GM19324 (cell line): ENCODE data around the gene ZNF740.
"Not testable (repeated sequence)": the region's sequence is repeated elsewhere in the genome, so short reads cannot be mapped to it uniquely, and the experiment has no call there.

Source experiments
- ATAC-seq: cut with Tn5 transposase; IDR thresholded peaks from one replicate; pipeline ENCODE4 v1.9.1; 2021; ENCODE audit warnings: mild to moderate bottlenecking, moderate library complexity; ENCODE audit not compliant: unreplicated experiment, low FRiP score

The ZNF740 gene

GRCh38 chr12:53172352-53172751, 8.2 kb upstream of the ZNF740 start:
- no peak for ATAC-seq

DNA sequence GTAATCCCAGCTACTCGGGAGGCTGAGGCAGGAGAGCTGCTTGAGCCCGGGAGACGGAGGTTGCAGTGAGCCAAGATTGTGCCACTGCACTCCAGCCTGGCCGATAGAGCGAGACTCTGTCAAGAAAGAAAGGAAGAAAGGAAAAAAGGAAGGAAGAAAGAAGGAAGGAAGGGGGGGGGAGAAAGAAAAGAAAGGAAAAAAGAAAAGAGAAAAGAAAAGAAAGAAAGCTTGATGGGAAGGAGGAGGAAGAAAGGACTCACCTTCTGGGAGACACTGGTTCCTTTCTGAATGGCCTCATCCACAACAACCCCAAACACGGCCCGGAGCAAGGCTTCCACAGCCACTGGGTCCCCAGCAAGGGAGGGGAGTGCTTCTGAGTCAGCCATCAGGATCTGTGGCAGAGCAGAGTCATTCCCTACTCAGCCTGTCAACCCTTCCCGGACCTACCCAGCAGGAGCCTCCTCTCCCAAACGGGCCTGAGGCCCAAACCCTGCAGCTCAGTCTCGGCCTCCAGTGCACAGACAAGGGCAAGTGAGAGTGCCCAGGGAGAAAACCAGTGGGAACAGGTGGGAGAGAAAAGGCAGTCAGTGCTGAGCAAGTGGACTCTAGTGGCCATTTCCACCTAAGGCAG, 7.3 kb upstream of the ZNF740 start:
- no peak for ATAC-seq

- no peak for ATAC-seq
These were observed 5.5 kb upstream of the ZNF740 start for GRCh38 chr12:53174881-53175491.

DNA sequence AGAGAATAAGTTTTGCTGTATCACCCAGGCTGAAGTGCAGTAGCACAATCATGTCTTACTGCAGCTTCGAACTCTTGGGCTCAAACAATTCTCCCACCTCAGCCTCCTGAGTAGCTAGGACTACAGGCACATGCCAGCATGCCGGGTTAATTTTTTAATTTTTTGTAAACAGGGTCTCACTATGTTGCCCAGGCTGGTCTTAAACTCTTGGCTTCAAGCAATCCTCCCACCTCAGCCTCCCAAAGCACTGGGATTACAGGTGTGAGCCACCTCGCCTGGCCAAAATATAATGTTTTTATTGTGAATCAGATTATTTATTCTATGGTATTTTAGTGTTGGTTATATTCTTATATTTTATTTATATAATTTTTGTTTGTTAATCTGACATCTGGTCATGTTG, 3.8 kb upstream of the ZNF740 start:
- no peak for ATAC-seq

DNA sequence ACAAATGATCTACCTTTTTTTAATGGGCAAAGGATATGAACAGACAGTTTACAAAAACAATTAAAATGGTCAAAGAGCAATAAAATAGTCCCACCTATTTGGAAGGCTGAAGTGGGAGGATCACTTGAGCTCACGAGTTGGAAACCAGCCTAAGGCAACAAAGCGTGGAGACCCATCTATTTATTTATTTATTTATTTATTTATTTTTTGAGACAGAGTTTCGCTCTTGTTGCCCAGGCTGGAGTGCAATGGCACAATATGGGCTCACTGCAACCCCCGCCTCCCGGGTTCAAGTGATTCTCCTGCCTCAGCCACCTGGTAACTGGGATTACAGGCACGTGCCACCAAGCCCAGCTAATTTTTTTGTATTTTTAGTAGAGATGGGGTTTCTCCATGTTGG, 3.1 kb upstream of the ZNF740 start:
- ATAC-seq, result not testable (repeated sequence)

- not testable (repeated sequence) for ATAC-seq
These were observed 1.7 kb upstream of the ZNF740 start for GRCh38 chr12:53178803-53179202.

DNA sequence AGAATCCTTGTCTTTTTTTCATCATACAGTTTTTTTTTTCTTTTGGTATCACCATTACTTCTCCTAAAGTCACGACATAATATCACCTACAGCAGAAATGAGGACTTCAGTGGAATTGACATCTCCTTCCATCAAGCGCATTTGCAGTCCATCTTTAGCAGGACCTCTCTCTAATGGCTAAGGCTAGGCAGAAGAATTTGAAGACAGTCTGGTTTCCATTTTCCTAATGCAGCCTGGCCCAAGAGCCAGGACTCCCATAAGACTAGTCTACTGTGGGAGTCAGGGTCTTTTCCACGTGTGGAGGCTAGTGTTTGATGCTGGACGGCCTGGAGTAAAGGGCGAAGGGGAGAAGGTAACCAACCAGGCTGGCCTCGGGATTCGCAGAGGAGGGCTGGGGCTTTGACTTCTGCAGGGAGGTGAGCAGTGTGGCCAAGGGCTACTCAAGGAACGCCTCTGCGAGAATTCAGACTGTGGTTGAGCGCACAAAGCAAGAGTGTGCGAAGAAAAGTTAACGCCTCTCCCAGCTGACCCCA, 769 bp upstream of the ZNF740 start:
- ATAC-seq, result peak; percentile 1

- peak; percentile 42 for ATAC-seq
These were observed 566 bp downstream of the ZNF740 start for GRCh38 chr12:53180931-53181645.

DNA sequence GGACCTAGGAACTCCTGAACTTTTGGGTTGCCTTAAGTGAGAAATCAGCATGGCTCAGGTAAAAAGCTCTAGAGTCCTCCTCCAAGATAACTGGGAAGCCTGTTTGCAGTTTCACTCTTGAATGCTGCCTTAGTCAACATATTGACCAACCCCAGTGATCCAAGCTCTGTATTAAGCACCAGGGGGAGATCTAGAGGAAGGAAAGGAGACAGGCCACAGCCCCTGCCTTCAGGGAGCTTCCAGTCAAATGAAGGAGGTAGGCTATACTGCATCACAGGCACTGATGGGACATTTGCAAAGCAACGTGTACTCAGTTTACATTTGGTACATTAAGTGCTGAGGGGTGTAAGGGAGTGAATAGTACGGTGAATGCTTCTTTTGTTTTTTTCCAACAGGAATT, 1.4 kb downstream of the ZNF740 start:
- ATAC-seq, result no peak

DNA sequence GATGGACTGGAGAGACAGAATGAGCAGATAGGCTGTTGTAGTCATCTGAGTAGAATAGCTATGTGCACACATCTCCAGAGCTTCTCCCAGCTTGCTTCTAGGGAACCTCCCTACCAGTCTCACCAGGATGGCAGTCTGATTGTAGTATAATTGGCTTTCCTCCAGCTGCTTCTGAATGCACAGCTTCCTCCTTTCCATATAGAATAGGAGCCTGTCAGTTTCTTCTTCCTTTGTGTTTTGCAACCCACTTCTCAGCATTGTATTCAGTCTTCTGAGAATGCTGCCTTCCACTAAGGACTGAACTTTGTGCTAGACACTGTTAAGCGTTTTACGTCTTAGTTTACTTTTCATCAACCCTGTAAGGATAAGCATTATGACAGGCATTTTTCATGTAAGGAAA, 2.4 kb downstream of the ZNF740 start:
- no peak for ATAC-seq

- no peak for ATAC-seq
These were observed 4.3 kb downstream of the ZNF740 start for GRCh38 chr12:53184828-53185227.

GRCh38 chr12:53185582-53186153, 5.1 kb downstream of the ZNF740 start:
- no peak for ATAC-seq

GRCh38 chr12:53186745-53187144, 6.2 kb downstream of the ZNF740 start:
- no peak for ATAC-seq

GRCh38 chr12:53187145-53187899, 6.8 kb downstream of the ZNF740 start:
- ATAC-seq, result no peak

DNA sequence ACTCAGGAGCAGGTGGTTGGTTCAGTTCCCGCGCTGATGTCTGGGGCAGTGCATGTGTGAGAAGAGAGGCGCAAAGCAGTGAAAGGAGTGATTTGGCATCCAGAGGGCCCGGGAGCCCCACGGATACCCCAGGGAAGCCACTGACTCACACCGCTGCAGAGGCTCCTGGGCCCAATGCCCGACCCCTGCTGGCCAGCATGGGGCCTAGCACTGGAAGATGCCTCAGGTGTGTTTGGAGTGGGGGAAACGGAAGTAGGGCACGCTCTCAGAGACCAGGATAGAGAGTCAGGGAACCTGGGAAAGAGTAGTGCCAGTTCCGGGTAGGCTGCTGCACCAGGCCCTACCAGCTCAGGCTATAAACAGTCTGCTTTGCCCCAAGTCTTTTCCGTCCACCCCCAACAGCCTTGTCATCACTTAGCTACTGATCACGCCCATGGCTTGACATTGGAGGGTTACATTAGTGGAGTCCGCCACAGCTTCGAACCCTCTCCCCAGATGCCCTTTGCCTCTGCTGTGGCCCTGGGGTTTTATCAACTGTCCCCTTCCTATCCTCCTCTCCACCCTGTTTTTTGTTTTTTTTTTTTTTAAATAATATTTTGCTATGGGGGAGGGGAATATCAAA, 9.7 kb downstream of the ZNF740 start:
- no peak for ATAC-seq

DNA sequence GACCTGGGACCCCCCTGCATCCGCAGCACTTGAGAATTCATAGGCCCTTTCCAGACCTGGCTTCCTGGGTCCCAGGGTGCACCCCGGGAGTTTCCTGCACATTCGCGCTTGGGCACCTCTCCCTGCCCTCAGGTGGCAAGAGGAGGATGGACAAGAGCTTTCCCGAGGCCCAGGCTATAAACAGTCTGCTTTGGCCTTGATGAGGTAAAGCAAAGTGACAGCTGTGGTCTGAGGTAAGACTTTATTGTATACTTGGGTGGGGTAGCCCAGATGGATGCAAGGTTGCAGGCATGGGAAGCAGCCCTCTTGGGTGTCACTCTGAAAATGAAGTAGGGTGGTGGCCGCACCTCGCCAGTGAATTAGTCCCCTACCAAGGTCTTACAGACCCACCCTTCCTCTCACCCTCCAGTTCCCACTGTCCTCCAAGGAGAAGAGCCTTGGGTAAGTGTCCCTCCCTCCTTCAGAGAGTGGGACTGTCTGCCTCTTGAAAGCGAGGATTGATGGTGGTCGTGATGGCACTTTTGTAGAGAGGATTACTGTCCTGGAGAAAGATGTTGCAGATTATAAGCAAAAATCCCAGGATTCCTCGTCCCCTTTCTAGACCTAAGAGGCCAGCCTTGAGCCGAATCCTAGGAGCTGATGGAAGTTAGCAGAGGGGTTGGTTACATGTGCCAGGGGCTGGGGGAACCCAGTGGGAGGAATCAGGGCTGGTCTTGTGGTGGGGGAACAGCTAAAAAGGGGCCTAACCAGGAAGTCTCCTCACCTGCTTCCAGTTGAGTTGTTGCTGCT, 10.8 kb downstream of the ZNF740 start:
- no peak for ATAC-seq

DNA sequence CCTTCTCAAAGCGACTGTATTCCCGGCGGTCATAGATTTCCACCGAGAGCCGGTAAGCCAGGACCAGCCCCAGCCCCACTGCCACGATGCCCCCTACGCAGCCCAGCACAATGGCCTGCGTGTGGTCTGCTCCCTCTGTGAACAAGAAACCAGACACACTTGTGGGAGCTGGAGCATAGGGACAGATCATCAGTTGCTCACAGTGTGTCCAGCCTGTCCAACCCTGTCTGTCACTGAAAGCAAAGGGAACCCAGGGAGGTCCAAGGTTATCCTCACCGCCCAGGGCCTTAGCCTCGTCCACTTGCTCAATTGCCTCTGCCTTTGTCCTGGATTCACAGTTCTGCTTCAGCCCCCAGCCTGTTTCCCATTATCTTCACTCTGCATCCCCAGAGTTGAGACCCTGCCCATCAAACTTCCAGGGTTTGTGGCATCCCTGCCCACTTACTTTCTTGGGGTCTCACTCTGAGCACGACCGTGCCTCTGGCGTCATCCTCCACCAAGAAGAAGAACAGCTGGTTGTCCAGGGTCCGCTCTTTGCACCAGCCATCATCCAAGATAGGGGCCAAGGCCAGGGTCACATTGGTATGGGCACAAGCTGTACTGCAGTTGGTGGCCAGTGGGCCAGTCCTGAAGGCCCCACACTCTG, 11.5 kb downstream of the ZNF740 start:
- no peak for ATAC-seq

- no peak for ATAC-seq
These were observed 12.1 kb downstream of the ZNF740 start for GRCh38 chr12:53192531-53193021.

DNA sequence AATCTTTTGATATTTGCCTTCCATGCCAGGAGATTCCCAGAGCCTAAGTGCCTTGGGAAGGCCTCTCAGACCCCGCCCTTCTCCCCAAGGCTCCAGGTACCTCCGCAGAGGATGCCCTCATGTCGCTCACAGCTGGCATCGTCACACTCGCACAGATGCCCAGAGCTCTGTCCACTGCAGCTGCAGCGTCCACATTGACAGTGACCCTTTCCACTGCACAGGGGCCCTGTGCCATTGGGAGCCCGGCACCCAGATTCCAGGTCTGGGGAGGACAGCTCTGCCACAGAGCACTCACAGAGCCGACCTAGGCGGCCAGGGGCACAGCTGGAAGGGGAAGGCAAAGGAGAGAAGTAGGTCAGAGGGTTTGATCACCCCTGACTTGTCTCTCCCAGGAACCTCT, 12.5 kb downstream of the ZNF740 start:
- no peak for ATAC-seq
